Calu3 (cell line): ENCODE measurements around the gene DEK. TPM values are rescaled to one million over a fixed set of nuclear protein-coding genes. Genes with fewer than 3 reads are reported as not detected.
"Not testable (repeated sequence)": the region's sequence is repeated elsewhere in the genome, so short reads cannot be mapped to it uniquely, and the experiment has no call there.

Experiments
- BruUV-seq: library from RNA; stranded (reverse); fragments of 400-500 nt; replicated peaks from 2 replicates; lab custom pipeline; 2021; lab: Mats Ljungman, UMichigan
- CTCF ChIA-PET: fragments of 300-600 bp; sonication (Branson Sonifier 250); formaldehyde crosslinking; loops from one replicate; lab custom pipeline; 2022; ENCODE audit warnings: antibody characterized with exemption; lab: Charles Lee
- DNase-seq: peaks from one replicate; pipeline ENCODE4 v3.0.0; 2022
- H3K27ac Mint-ChIP-seq: one replicate; pipeline ENCODE4 v1.8.0; 2022; ENCODE audit warnings: mixed read lengths; ENCODE audit not compliant: unreplicated experiment
- H3K27me3 Mint-ChIP-seq: one replicate; pipeline ENCODE4 v1.8.0; 2022; ENCODE audit warnings: mixed read lengths; ENCODE audit not compliant: unreplicated experiment
- H3K36me3 Mint-ChIP-seq: one replicate; pipeline ENCODE4 v1.8.0; 2022; ENCODE audit warnings: mild to moderate bottlenecking, moderate library complexity, mixed read lengths; ENCODE audit not compliant: insufficient read depth, unreplicated experiment
- H3K4me1 Mint-ChIP-seq: one replicate; pipeline ENCODE4 v1.8.0; 2022; ENCODE audit warnings: mild to moderate bottlenecking, low read depth, mixed read lengths; ENCODE audit not compliant: unreplicated experiment
- H3K4me3 Mint-ChIP-seq: one replicate; pipeline ENCODE4 v1.8.0; 2022; ENCODE audit warnings: mild to moderate bottlenecking, low read depth, moderate library complexity, mixed read lengths; ENCODE audit not compliant: unreplicated experiment
- H3K9me3 Mint-ChIP-seq: one replicate; pipeline ENCODE4 v1.8.0; 2022; ENCODE audit warnings: low read depth, mixed read lengths; ENCODE audit not compliant: unreplicated experiment
- CTCF ChIP-seq: fragments of 200-600 bp; IDR thresholded peaks from one replicate; pipeline ENCODE4 v1.8.0; 2022; ENCODE audit warnings: antibody characterized with exemption; ENCODE audit not compliant: unreplicated experiment
- intact Hi-C: fragments of 100-400 bp; cut with micrococcal nuclease; formaldehyde crosslinking; loops from one replicate; pipeline ENCODE4 v1.10.0; 2022; ENCODE audit not compliant: unreplicated experiment
- total RNA-seq: library from RNA; stranded (reverse); gene quantifications from 2 replicates; pipeline ENCODE4 v1.2.3, GENCODE V29; 2022

The DEK gene
- total RNA-seq, 1 experiment from 2014 or later: 108 TPM

GRCh38 chr6:18211338-18211737 is 53.0 kb downstream of the DEK start:
- intact Hi-C loops: no loop called here
- DNase-seq: no peak
- Mint-ChIP-seq H3K27me3 (no peaks in the 10 kb centered on the region), H3K36me3 (no peaks in the 10 kb centered on the region), H3K4me1 (peaks cover 9% of the 10 kb centered on the region), H3K27ac (no peak overlapping the region), H3K9me3 (no peaks in the 10 kb centered on the region), H3K4me3 (no peak overlapping the region)
- no TSS peak for BruUV-seq
- TF ChIP-seq CTCF: no peak
- CTCF ChIA-PET: no interaction called here

- H3K4me1 Mint-ChIP-seq: peaks cover 9% of the 10 kb centered on the region
- CTCF ChIA-PET: no interaction called here
- intact Hi-C loops: no loop called here
- no peaks in the 10 kb centered on the region for H3K36me3 Mint-ChIP-seq
- no peaks in the 10 kb centered on the region for H3K27me3 Mint-ChIP-seq
- no peak overlapping the region for H3K4me3 Mint-ChIP-seq
- no TSS peak for BruUV-seq
- no peak overlapping the region for H3K27ac Mint-ChIP-seq
- no peak for TF ChIP-seq CTCF
- no peaks in the 10 kb centered on the region for H3K9me3 Mint-ChIP-seq
- DNase-seq: no peak
Observed at GRCh38 chr6:18210707-18211106, 53.6 kb downstream of the DEK start.

GRCh38 chr6:18209539-18210197 is 54.7 kb downstream of the DEK start:
- no peaks in the 10 kb centered on the region for H3K27me3 Mint-ChIP-seq
- H3K4me1 Mint-ChIP-seq: peaks cover 9% of the 10 kb centered on the region
- H3K9me3 Mint-ChIP-seq: no peaks in the 10 kb centered on the region
- TF ChIP-seq CTCF: no peak
- no peak overlapping the region for H3K27ac Mint-ChIP-seq
- CTCF ChIA-PET: no interaction called here
- no peak for DNase-seq
- no peaks in the 10 kb centered on the region for H3K36me3 Mint-ChIP-seq
- no peak overlapping the region for H3K4me3 Mint-ChIP-seq
- intact Hi-C loops: no loop called here
- no TSS peak for BruUV-seq

- H3K9me3 Mint-ChIP-seq, H3K36me3 Mint-ChIP-seq, H3K4me1 Mint-ChIP-seq, CTCF ChIA-PET, H3K4me3 Mint-ChIP-seq, DNase-seq, intact Hi-C loops, BruUV-seq, H3K27me3 Mint-ChIP-seq, H3K27ac Mint-ChIP-seq: not testable (repeated sequence)
Observed at GRCh38 chr6:18208778-18209177, 55.6 kb downstream of the DEK start.

- H3K4me1 Mint-ChIP-seq: peaks cover 9% of the 10 kb centered on the region
- H3K9me3 Mint-ChIP-seq: no peaks in the 10 kb centered on the region
- intact Hi-C loops: no loop called here
- no peak for DNase-seq
- CTCF ChIA-PET: no interaction called here
- no peak overlapping the region for H3K27ac Mint-ChIP-seq
- no peaks in the 10 kb centered on the region for H3K27me3 Mint-ChIP-seq
- BruUV-seq: no TSS peak
- H3K36me3 Mint-ChIP-seq: no peaks in the 10 kb centered on the region
- TF ChIP-seq CTCF: no peak
- H3K4me3 Mint-ChIP-seq: no peak overlapping the region
Observed at GRCh38 chr6:18207949-18208348, 56.4 kb downstream of the DEK start.
